COLO668 (cell line): ENCODE measurements around the gene SAPCD2.
"Not testable (repeated sequence)": the region's sequence is repeated elsewhere in the genome, so short reads cannot be mapped to it uniquely, and the experiment has no call there.

Source experiments
- DNase-seq: peaks from one replicate; lab custom pipeline; 2025; ENCODE audit not compliant: unreplicated experiment; lab: John Stamatoyannopoulos, UW

SAPCD2 gene

GRCh38 chr9:137034039-137034708 lies 36.2 kb downstream of the SAPCD2 start:
- peak; percentile 48 for DNase-seq

GRCh38 chr9:137033481-137033880 lies 36.9 kb downstream of the SAPCD2 start:
- not testable (repeated sequence) for DNase-seq

- no peak for DNase-seq
Observed at GRCh38 chr9:137032858-137033257, 37.5 kb downstream of the SAPCD2 start.

GRCh38 chr9:137031904-137032640 lies 38.3 kb downstream of the SAPCD2 start, which contains the start of gene FUT7:
Gene FUT7, minus strand, starts transcription at chr9:137032088. Its CDS starts 97 bp downstream, at chr9:137031991.
- peak; percentile 26 for DNase-seq

- DNase-seq: peak; percentile 24
Observed at GRCh38 chr9:137030538-137031527, 39.5 kb downstream of the SAPCD2 start.

- no peak for DNase-seq
Observed at GRCh38 chr9:137030006-137030405, 40.4 kb downstream of the SAPCD2 start.

- DNase-seq: peak; percentile 80
Observed at GRCh38 chr9:137029058-137029936, 41.1 kb downstream of the SAPCD2 start.

GRCh38 chr9:137028263-137029057 lies 41.9 kb downstream of the SAPCD2 start:
- peak; percentile 89 for DNase-seq

GRCh38 chr9:137027369-137028262 lies 42.7 kb downstream of the SAPCD2 start, which contains the start of gene ABCA2:
Gene ABCA2, minus strand, starts transcription at chr9:137028237. Its CDS starts 97 bp downstream, at chr9:137028140.
- DNase-seq: peak; percentile 71

GRCh38 chr9:137026828-137027227 lies 43.5 kb downstream of the SAPCD2 start:
- DNase-seq: peak; percentile 51

GRCh38 chr9:137026384-137026783 lies 44.0 kb downstream of the SAPCD2 start:
- peak; percentile 51 for DNase-seq

GRCh38 chr9:137025517-137025966 lies 44.8 kb downstream of the SAPCD2 start:
- DNase-seq: peak; percentile 97

- DNase-seq: no peak
Observed at GRCh38 chr9:137023583-137023991, 46.8 kb downstream of the SAPCD2 start.

- no peak for DNase-seq
Observed at GRCh38 chr9:137023157-137023556, 47.2 kb downstream of the SAPCD2 start.

- no peak for DNase-seq
Observed at GRCh38 chr9:137022662-137023008, 47.7 kb downstream of the SAPCD2 start.

- DNase-seq: peak; percentile 88
Observed at GRCh38 chr9:137021979-137022661, 48.2 kb downstream of the SAPCD2 start.

GRCh38 chr9:137021568-137021978 lies 48.8 kb downstream of the SAPCD2 start:
- no peak for DNase-seq
